ENCODE results near the gene MPDZ.

MPDZ gene

GRCh38 chr9:13070612-13071595 lies 208.6 kb downstream of the MPDZ start:
- no peak for DNase-seq

GRCh38 chr9:13069498-13069897 lies 210.0 kb downstream of the MPDZ start:
- no peak for DNase-seq

GRCh38 chr9:13064676-13065075 lies 214.8 kb downstream of the MPDZ start:
- no peak for DNase-seq

DNA sequence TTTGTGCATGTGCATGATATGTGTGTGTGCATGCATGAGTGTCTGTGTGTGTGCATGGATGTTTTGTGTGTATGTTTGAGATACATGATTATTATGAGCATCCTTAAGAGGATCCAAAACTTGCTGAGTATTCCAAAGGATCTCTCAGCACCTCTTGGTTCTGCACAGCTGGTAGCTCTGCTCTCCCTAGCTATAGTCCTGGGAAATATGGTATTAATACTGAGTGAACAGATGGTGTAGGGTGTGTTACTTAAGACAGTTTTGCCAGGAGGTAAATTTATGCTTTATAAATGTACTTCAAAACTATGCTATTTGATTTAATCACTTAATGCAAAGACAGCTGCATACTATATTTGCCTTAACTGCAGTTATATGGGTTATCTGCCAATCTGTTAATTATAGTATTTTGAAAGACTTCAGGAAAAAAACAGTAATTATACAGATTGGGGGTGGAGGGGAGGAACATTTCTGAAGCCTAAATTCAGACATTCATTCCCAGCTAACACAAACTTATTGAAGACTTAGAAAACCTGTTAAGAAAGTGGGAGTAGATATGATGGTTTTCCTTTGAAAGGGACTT lies 215.5 kb downstream of the MPDZ start:
- no peak for DNase-seq

- no peak for DNase-seq
Observed at GRCh38 chr9:13061390-13061789, 218.1 kb downstream of the MPDZ start.

Data from activated naive CD4-positive, alpha-beta T cell (primary cell).